ENCODE measurements around the gene NADK2. TPM values are rescaled to one million over a fixed set of nuclear protein-coding genes. Genes with fewer than 3 reads are reported as not detected.
A peak's percentile ranks its signal among the peaks of the same experiment; 100 is the strongest.
"Not testable (repeated sequence)": the region's sequence is repeated elsewhere in the genome, so short reads cannot be mapped to it uniquely, and the experiment has no call there.

Gene NADK2
- 19.0 and 24.3 TPM in 2 replicates for total RNA-seq (2012; rRNA removed)

- peak within 1 kb of the TSS; percentile 90 for H3K4me2 ChIP-seq (ENCODE audit: low read length)
- H3K4me1 ChIP-seq (ENCODE audit: control insufficient read depth, insufficient read depth, low read length) = peaks cover 16% of the 10 kb centered on the region
- H3K27me3 ChIP-seq (ENCODE audit: control insufficient read depth, insufficient read depth, low read length) = no peaks in the 10 kb centered on the region
- H3K9me3 ChIP-seq (replicated peaks; ENCODE audit: low read length) = no peaks in the 10 kb centered on the region
- H3K9ac ChIP-seq (ENCODE audit: low read depth, low read length) = peak within 1 kb of the TSS; percentile 95
- peak within 1 kb of the TSS; percentile 91 for H3K4me3 ChIP-seq (ENCODE audit: low read length)
- H3K36me3 ChIP-seq (ENCODE audit: insufficient read depth, low read length) = no peaks in the 10 kb centered on the region
Observed at GRCh38 chr5:36241631-36242533, at the start of gene NADK2. Gene NADK2, minus strand, starts transcription at chr5:36241925. Its CDS starts 127 bp downstream, at chr5:36241798.

GRCh38 chr5:36285837-36286615, 44.3 kb upstream of the NADK2 start:
- no peak overlapping the region for H3K4me2 ChIP-seq (ENCODE audit: low read length)
- H3K4me3 ChIP-seq (ENCODE audit: low read length) = no peak overlapping the region
- no peak overlapping the region for H3K9ac ChIP-seq (ENCODE audit: low read depth, low read length)
- H3K4me1 ChIP-seq (ENCODE audit: control insufficient read depth, insufficient read depth, low read length) = no peaks in the 10 kb centered on the region
- H3K27me3 ChIP-seq (ENCODE audit: control insufficient read depth, insufficient read depth, low read length) = no peaks in the 10 kb centered on the region
- H3K36me3 ChIP-seq (ENCODE audit: insufficient read depth, low read length) = no peaks in the 10 kb centered on the region
- no peaks in the 10 kb centered on the region for H3K9me3 ChIP-seq (replicated peaks; ENCODE audit: low read length)

- peaks cover 13% of the 10 kb centered on the region for H3K4me1 ChIP-seq (ENCODE audit: control insufficient read depth, insufficient read depth, low read length)
- not testable (repeated sequence) for H3K9me3 ChIP-seq (replicated peaks; ENCODE audit: low read length); H3K4me3 ChIP-seq (ENCODE audit: low read length); H3K36me3 ChIP-seq (ENCODE audit: insufficient read depth, low read length); H3K27me3 ChIP-seq (ENCODE audit: control insufficient read depth, insufficient read depth, low read length); H3K9ac ChIP-seq (ENCODE audit: low read depth, low read length); H3K4me2 ChIP-seq (ENCODE audit: low read length)
Observed at GRCh38 chr5:36283775-36284174, 42.0 kb upstream of the NADK2 start.

- Histone ChIP-seq H3K4me1 (ENCODE audit: control insufficient read depth, insufficient read depth, low read length) (peaks cover 20% of the 10 kb centered on the region), H3K4me2 (ENCODE audit: low read length) (no peak overlapping the region), H3K36me3 (ENCODE audit: insufficient read depth, low read length) (no peaks in the 10 kb centered on the region), H3K9ac (ENCODE audit: low read depth, low read length) (no peak overlapping the region), H3K4me3 (ENCODE audit: low read length) (no peak overlapping the region), H3K9me3 (replicated peaks; ENCODE audit: low read length) (no peaks in the 10 kb centered on the region), H3K27me3 (ENCODE audit: control insufficient read depth, insufficient read depth, low read length) (no peaks in the 10 kb centered on the region)
Observed at GRCh38 chr5:36281626-36282025, 39.9 kb upstream of the NADK2 start.

- Histone ChIP-seq H3K36me3 (ENCODE audit: insufficient read depth, low read length) (no peaks in the 10 kb centered on the region), H3K4me3 (ENCODE audit: low read length) (peak overlapping the region; percentile 7), H3K27me3 (ENCODE audit: control insufficient read depth, insufficient read depth, low read length) (no peaks in the 10 kb centered on the region), H3K4me1 (ENCODE audit: control insufficient read depth, insufficient read depth, low read length) (peaks cover 20% of the 10 kb centered on the region), H3K4me2 (ENCODE audit: low read length) (peak overlapping the region; percentile 60), H3K9me3 (replicated peaks; ENCODE audit: low read length) (no peaks in the 10 kb centered on the region), H3K9ac (ENCODE audit: low read depth, low read length) (peak overlapping the region; percentile 21)
Observed at GRCh38 chr5:36279054-36279698, 37.5 kb upstream of the NADK2 start.

GRCh38 chr5:36277521-36278176, 35.9 kb upstream of the NADK2 start:
- H3K27me3 ChIP-seq (ENCODE audit: control insufficient read depth, insufficient read depth, low read length) = no peaks in the 10 kb centered on the region
- H3K36me3 ChIP-seq (ENCODE audit: insufficient read depth, low read length) = no peaks in the 10 kb centered on the region
- H3K4me1 ChIP-seq (ENCODE audit: control insufficient read depth, insufficient read depth, low read length) = peaks cover 20% of the 10 kb centered on the region
- H3K9me3 ChIP-seq (replicated peaks; ENCODE audit: low read length) = no peaks in the 10 kb centered on the region
- H3K4me2 ChIP-seq (ENCODE audit: low read length) = no peak overlapping the region
- no peak overlapping the region for H3K4me3 ChIP-seq (ENCODE audit: low read length)
- no peak overlapping the region for H3K9ac ChIP-seq (ENCODE audit: low read depth, low read length)

- Histone ChIP-seq H3K4me2 (ENCODE audit: low read length) (no peak overlapping the region), H3K4me1 (ENCODE audit: control insufficient read depth, insufficient read depth, low read length) (peaks cover 20% of the 10 kb centered on the region), H3K9ac (ENCODE audit: low read depth, low read length) (no peak overlapping the region), H3K36me3 (ENCODE audit: insufficient read depth, low read length) (no peaks in the 10 kb centered on the region), H3K27me3 (ENCODE audit: control insufficient read depth, insufficient read depth, low read length) (no peaks in the 10 kb centered on the region), H3K4me3 (ENCODE audit: low read length) (no peak overlapping the region), H3K9me3 (replicated peaks; ENCODE audit: low read length) (no peaks in the 10 kb centered on the region)
Observed at GRCh38 chr5:36276864-36277263, 35.1 kb upstream of the NADK2 start.

- H3K4me2 ChIP-seq (ENCODE audit: low read length) = no peak overlapping the region
- no peaks in the 10 kb centered on the region for H3K36me3 ChIP-seq (ENCODE audit: insufficient read depth, low read length)
- no peaks in the 10 kb centered on the region for H3K9me3 ChIP-seq (replicated peaks; ENCODE audit: low read length)
- no peak overlapping the region for H3K4me3 ChIP-seq (ENCODE audit: low read length)
- H3K27me3 ChIP-seq (ENCODE audit: control insufficient read depth, insufficient read depth, low read length) = no peaks in the 10 kb centered on the region
- H3K4me1 ChIP-seq (ENCODE audit: control insufficient read depth, insufficient read depth, low read length) = peaks cover 8% of the 10 kb centered on the region
- H3K9ac ChIP-seq (ENCODE audit: low read depth, low read length) = no peak overlapping the region
Observed at GRCh38 chr5:36273809-36274526, 32.2 kb upstream of the NADK2 start.

GRCh38 chr5:36272136-36272690, 30.5 kb upstream of the NADK2 start:
- H3K4me2 ChIP-seq (ENCODE audit: low read length) = no peak overlapping the region
- no peaks in the 10 kb centered on the region for H3K36me3 ChIP-seq (ENCODE audit: insufficient read depth, low read length)
- no peaks in the 10 kb centered on the region for H3K4me1 ChIP-seq (ENCODE audit: control insufficient read depth, insufficient read depth, low read length)
- H3K27me3 ChIP-seq (ENCODE audit: control insufficient read depth, insufficient read depth, low read length) = no peaks in the 10 kb centered on the region
- no peaks in the 10 kb centered on the region for H3K9me3 ChIP-seq (replicated peaks; ENCODE audit: low read length)
- no peak overlapping the region for H3K4me3 ChIP-seq (ENCODE audit: low read length)
- no peak overlapping the region for H3K9ac ChIP-seq (ENCODE audit: low read depth, low read length)

GRCh38 chr5:36270876-36271575, 29.3 kb upstream of the NADK2 start:
- Histone ChIP-seq H3K4me1 (ENCODE audit: control insufficient read depth, insufficient read depth, low read length) (no peaks in the 10 kb centered on the region), H3K36me3 (ENCODE audit: insufficient read depth, low read length) (no peaks in the 10 kb centered on the region), H3K4me3 (ENCODE audit: low read length) (no peak overlapping the region), H3K27me3 (ENCODE audit: control insufficient read depth, insufficient read depth, low read length) (no peaks in the 10 kb centered on the region), H3K9me3 (replicated peaks; ENCODE audit: low read length) (no peaks in the 10 kb centered on the region), H3K4me2 (ENCODE audit: low read length) (no peak overlapping the region), H3K9ac (ENCODE audit: low read depth, low read length) (no peak overlapping the region)

Measured in skeletal muscle satellite cell (primary cell).